WTC11 (cell line): ENCODE measurements around the gene CYP19A1. TPM values are rescaled to one million over a fixed set of nuclear protein-coding genes. Genes with fewer than 3 reads are reported as not detected.

Experiments
- ATAC-seq: fragments of 200-7000 bp; cut with Tn5 transposase; 2 replicates; pipeline ENCODE4 v1.10.0; 2021; ENCODE audit warnings: mild to moderate bottlenecking, moderate library complexity
- CTCF ChIA-PET: fragments of 300-600 bp; sonication (Branson Sonifier 250); formaldehyde crosslinking; loops from one replicate; lab custom pipeline; 2021; ENCODE audit warnings: antibody characterized with exemption; lab: Charles Lee
- POLR2A ChIA-PET: fragments of 350-600 bp; sonication (Branson Sonifier 250); formaldehyde crosslinking; loops from one replicate; lab custom pipeline; 2021; ENCODE audit warnings: antibody characterized with exemption; lab: Charles Lee
- DNase-seq: peaks from one replicate; pipeline ENCODE4 v3.0.0; 2021; ENCODE audit warnings: low spot score
- H3K27ac Mint-ChIP-seq: 2 replicates; pipeline ENCODE4 v1.8.0; 2021; ENCODE audit warnings: mixed read lengths
- H3K27me3 Mint-ChIP-seq: 2 replicates; pipeline ENCODE4 v1.8.0; 2021; ENCODE audit warnings: low read depth, mild to moderate bottlenecking, moderate library complexity, mixed read lengths
- H3K36me3 Mint-ChIP-seq: 2 replicates; pipeline ENCODE4 v1.8.0; 2021; ENCODE audit warnings: mixed read lengths
- H3K4me1 Mint-ChIP-seq: 2 replicates; pipeline ENCODE4 v1.8.0; 2022; ENCODE audit warnings: mixed read lengths
- H3K4me3 Mint-ChIP-seq: 2 replicates; pipeline ENCODE4 v1.8.0; 2021; ENCODE audit warnings: mild to moderate bottlenecking, moderate library complexity, mixed read lengths
- H3K9me3 Mint-ChIP-seq: 2 replicates; pipeline ENCODE4 v1.8.0; 2021; ENCODE audit warnings: mixed read lengths
- ESRRA ChIP-seq: sonication (generic); formaldehyde crosslinking; IDR thresholded peaks from 2 replicates; pipeline ENCODE4 v1.8.1; 2022; ENCODE audit warnings: mild to moderate bottlenecking, missing genetic modification reagents, borderline replicate concordance
- FOXP1 ChIP-seq: sonication (generic); formaldehyde crosslinking; IDR thresholded peaks from 2 replicates; pipeline ENCODE4 v1.8.0; 2022; ENCODE audit warnings: missing genetic modification reagents, mild to moderate bottlenecking, moderate library complexity, borderline replicate concordance
- MXD4 ChIP-seq: fragments of 250-450 bp; sonication (Bioruptor Pico); IDR thresholded peaks from 2 replicates; pipeline ENCODE4 v1.8.0; 2021; ENCODE audit warnings: mild to moderate bottlenecking, moderate library complexity, borderline replicate concordance
- NFATC4 ChIP-seq: fragments of 250-450 bp; sonication (Bioruptor Pico); IDR thresholded peaks from 2 replicates; pipeline ENCODE4 v1.9.0; 2021; ENCODE audit warnings: mild to moderate bottlenecking
- NFE2L1 ChIP-seq: sonication (generic); formaldehyde crosslinking; IDR thresholded peaks from 2 replicates; pipeline ENCODE4 v1.8.1; 2023; ENCODE audit warnings: missing genetic modification reagents
- OVOL2 ChIP-seq: fragments of 250-450 bp; sonication (Bioruptor Pico); IDR thresholded peaks from 2 replicates; pipeline ENCODE4 v1.9.0; 2021; ENCODE audit warnings: mild to moderate bottlenecking, borderline replicate concordance
- RORB ChIP-seq: fragments of 250-450 bp; sonication (Bioruptor Pico); IDR thresholded peaks from 2 replicates; pipeline ENCODE4 v1.9.0; 2021; ENCODE audit warnings: mild to moderate bottlenecking
- USF1 ChIP-seq: sonication (generic); formaldehyde crosslinking; IDR thresholded peaks from 2 replicates; pipeline ENCODE4 v1.8.0; 2022; ENCODE audit warnings: mild to moderate bottlenecking, missing genetic modification reagents
- ZNF281 ChIP-seq: sonication (generic); formaldehyde crosslinking; IDR thresholded peaks from 2 replicates; pipeline ENCODE4 v1.8.0; 2023; ENCODE audit warnings: mild to moderate bottlenecking, missing genetic modification reagents
- ZNF317 ChIP-seq: sonication (generic); formaldehyde crosslinking; IDR thresholded peaks from 2 replicates; pipeline ENCODE4 v1.8.1; 2023; ENCODE audit warnings: low read depth, mild to moderate bottlenecking, moderate library complexity, missing genetic modification reagents, borderline replicate concordance
- ZNF425 ChIP-seq: fragments of 250-450 bp; sonication (Bioruptor Pico); conservative IDR thresholded peaks from 2 replicates; pipeline ENCODE4 v1.9.0; 2021; ENCODE audit warnings: mild to moderate bottlenecking
- total RNA-seq: library from RNA; stranded (reverse); gene quantifications from 3 replicates; pipeline ENCODE4 v1.2.3, GENCODE V29; 2021
- TF ChIP-seq, protein P1 (sequence below): fragments of 250-450 bp; sonication (Bioruptor Pico); IDR thresholded peaks from 2 replicates; pipeline ENCODE4 v1.9.0; 2021; ENCODE audit warnings: mild to moderate bottlenecking, borderline replicate concordance
- TF ChIP-seq, protein P2 (sequence below): fragments of 250-450 bp; sonication (Bioruptor Pico); IDR thresholded peaks from 2 replicates; pipeline ENCODE4 v2.1.2; 2022; ENCODE audit warnings: mild to moderate bottlenecking, moderate library complexity

CYP19A1 gene
- total RNA-seq, 1 experiment from 2014 or later = not detected

DNA sequence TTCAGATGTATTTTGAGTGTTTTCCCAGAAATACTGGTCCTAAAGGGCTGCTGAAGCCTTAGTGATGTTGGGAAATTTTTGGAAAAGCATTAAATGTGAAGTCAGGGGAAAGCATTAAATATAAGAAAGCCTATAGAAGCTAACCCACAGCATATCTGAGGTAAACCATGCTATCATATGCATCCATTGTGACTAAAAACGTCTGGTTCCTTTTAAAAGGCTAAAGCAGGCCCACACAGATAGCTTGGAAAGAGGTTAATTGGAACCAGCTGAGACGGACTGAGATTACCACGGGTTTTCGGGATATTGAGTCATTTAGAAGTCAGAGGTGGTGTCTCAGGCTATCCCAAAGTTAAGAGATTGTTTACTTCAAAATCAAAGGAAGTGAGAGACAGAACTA, 78.2 kb downstream of the CYP19A1 start (continued):
- TF ChIP-seq ZNF425 (CRISPR knock-in tag) (no peak), NFATC4 (CRISPR knock-in tag) (no peak)
- TF ChIP-seq, all 79 proteins: peak for 0

GRCh38 chr15:51255533-51255932, 82.9 kb downstream of the CYP19A1 start:
- ATAC-seq (no peak), DNase-seq (no peak)
- CTCF ChIA-PET = interaction anchor here (1.0 kb wide), 1 partner anchor 146 kb away, joined by 3 read pairs; no protein-coding TSS in a partner anchor
- POLR2A ChIA-PET = no interaction called here
- H3K9me3 Mint-ChIP-seq = peaks cover 11% of the 10 kb centered on the region
- no peak overlapping the region for H3K27ac Mint-ChIP-seq
- no peaks in the 10 kb centered on the region for H3K4me1 Mint-ChIP-seq
- 0 out of 2 replicates have a peak, but pooled peaks cover 3% of the 10 kb centered on the region for H3K36me3 Mint-ChIP-seq
- H3K27me3 Mint-ChIP-seq = peaks cover 4% of the 10 kb centered on the region; the same call in 1 of the 2 replicates
- H3K4me3 Mint-ChIP-seq = no peak overlapping the region
- TF ChIP-seq RORB (CRISPR knock-in tag) = no peak

DNA sequence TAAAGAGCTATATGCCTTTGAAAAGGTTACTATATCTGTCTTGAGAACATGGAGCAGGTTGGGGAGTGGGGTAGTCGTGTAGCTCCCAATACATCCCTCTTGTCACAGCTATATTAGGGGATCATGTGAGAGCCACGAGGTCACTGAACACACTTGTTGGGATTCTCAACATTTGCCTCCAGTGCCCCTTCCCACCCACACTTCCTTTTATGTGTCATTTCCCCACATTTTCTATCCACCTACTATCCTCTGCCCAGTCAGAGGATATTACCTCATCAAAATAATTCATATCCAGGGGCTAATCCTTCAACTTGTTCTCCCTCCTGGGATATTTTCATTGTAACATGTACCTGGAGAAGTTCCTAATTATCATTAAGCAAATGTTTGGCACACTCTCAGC, 85.0 kb downstream of the CYP19A1 start:
- no peak overlapping the region for H3K27ac Mint-ChIP-seq
- ChIA-PET POLR2A (no interaction called here), CTCF (interaction anchor here (1.2 to 1.3 kb wide), 2 partner anchors 61 to 90 kb away, joined by 3 read pairs; no protein-coding TSS in a partner anchor)
- H3K27me3 Mint-ChIP-seq = no peaks in the 10 kb centered on the region; the same call in 1 of the 2 replicates
- no peak for TF ChIP-seq ZNF281 (CRISPR knock-in tag)
- TF ChIP-seq OVOL2 (CRISPR knock-in tag) = no peak
- TF ChIP-seq ZNF317 = no peak
- no peak for TF ChIP-seq ESRRA (CRISPR knock-in tag)
- no peak for TF ChIP-seq FOXP1
- TF ChIP-seq MXD4 (CRISPR knock-in tag) = no peak
- TF ChIP-seq, protein P1, sequence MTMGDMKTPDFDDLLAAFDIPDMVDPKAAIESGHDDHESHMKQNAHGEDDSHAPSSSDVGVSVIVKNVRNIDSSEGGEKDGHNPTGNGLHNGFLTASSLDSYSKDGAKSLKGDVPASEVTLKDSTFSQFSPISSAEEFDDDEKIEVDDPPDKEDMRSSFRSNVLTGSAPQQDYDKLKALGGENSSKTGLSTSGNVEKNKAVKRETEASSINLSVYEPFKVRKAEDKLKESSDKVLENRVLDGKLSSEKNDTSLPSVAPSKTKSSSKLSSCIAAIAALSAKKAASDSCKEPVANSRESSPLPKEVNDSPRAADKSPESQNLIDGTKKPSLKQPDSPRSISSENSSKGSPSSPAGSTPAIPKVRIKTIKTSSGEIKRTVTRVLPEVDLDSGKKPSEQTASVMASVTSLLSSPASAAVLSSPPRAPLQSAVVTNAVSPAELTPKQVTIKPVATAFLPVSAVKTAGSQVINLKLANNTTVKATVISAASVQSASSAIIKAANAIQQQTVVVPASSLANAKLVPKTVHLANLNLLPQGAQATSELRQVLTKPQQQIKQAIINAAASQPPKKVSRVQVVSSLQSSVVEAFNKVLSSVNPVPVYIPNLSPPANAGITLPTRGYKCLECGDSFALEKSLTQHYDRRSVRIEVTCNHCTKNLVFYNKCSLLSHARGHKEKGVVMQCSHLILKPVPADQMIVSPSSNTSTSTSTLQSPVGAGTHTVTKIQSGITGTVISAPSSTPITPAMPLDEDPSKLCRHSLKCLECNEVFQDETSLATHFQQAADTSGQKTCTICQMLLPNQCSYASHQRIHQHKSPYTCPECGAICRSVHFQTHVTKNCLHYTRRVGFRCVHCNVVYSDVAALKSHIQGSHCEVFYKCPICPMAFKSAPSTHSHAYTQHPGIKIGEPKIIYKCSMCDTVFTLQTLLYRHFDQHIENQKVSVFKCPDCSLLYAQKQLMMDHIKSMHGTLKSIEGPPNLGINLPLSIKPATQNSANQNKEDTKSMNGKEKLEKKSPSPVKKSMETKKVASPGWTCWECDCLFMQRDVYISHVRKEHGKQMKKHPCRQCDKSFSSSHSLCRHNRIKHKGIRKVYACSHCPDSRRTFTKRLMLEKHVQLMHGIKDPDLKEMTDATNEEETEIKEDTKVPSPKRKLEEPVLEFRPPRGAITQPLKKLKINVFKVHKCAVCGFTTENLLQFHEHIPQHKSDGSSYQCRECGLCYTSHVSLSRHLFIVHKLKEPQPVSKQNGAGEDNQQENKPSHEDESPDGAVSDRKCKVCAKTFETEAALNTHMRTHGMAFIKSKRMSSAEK (CRISPR knock-in tag) = no peak
- TF ChIP-seq USF1 (CRISPR knock-in tag) = no peak
- no peak for TF ChIP-seq NFE2L1 (CRISPR knock-in tag)
- TF ChIP-seq, protein P2, sequence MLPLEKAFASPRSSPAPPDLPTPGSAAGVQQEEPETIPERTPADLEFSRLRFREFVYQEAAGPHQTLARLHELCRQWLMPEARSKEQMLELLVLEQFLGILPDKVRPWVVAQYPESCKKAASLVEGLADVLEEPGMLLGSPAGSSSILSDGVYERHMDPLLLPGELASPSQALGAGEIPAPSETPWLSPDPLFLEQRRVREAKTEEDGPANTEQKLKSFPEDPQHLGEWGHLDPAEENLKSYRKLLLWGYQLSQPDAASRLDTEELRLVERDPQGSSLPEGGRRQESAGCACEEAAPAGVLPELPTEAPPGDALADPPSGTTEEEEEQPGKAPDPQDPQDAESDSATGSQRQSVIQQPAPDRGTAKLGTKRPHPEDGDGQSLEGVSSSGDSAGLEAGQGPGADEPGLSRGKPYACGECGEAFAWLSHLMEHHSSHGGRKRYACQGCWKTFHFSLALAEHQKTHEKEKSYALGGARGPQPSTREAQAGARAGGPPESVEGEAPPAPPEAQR (CRISPR knock-in tag) = no peak
- no peaks in the 10 kb centered on the region; the same call in 1 of the 2 replicates for H3K9me3 Mint-ChIP-seq
- H3K4me1 Mint-ChIP-seq = no peaks in the 10 kb centered on the region
- H3K4me3 Mint-ChIP-seq = no peak overlapping the region
- no peaks in the 10 kb centered on the region for H3K36me3 Mint-ChIP-seq
- DNase-seq = no peak
- ATAC-seq = no peak
